HG03039 (cell line): ENCODE results near the gene SUSD3.
"Not testable (repeated sequence)": the region's sequence is repeated elsewhere in the genome, so short reads cannot be mapped to it uniquely, and the experiment has no call there.

Source experiments
- ATAC-seq: cut with Tn5 transposase; IDR thresholded peaks from one replicate; pipeline ENCODE4 v1.9.1; 2021; ENCODE audit warnings: mild to moderate bottlenecking, moderate library complexity; ENCODE audit not compliant: unreplicated experiment

Gene SUSD3

GRCh38 chr9:93058355-93059010, at the start of gene SUSD3:
Gene SUSD3, plus strand, starts transcription at chr9:93058701. Its CDS starts 42 bp downstream, at chr9:93058743.
- ATAC-seq, result peak; percentile 39

- ATAC-seq, result no peak
Observed at GRCh38 chr9:93009337-93010015, 49.0 kb upstream of the SUSD3 start.

- ATAC-seq, result no peak
Observed at GRCh38 chr9:93010056-93010455, 48.4 kb upstream of the SUSD3 start.

GRCh38 chr9:93010704-93011103, 47.8 kb upstream of the SUSD3 start:
- ATAC-seq, result no peak

GRCh38 chr9:93011114-93011513, 47.4 kb upstream of the SUSD3 start:
- no peak for ATAC-seq

GRCh38 chr9:93012963-93013855, 45.3 kb upstream of the SUSD3 start:
- ATAC-seq, result no peak

- no peak for ATAC-seq
Observed at GRCh38 chr9:93013856-93014582, 44.5 kb upstream of the SUSD3 start.

- ATAC-seq, result not testable (repeated sequence)
Observed at GRCh38 chr9:93015190-93015589, 43.3 kb upstream of the SUSD3 start.

GRCh38 chr9:93017621-93018020, 40.9 kb upstream of the SUSD3 start:
- ATAC-seq, result no peak

GRCh38 chr9:93020151-93020550, 38.4 kb upstream of the SUSD3 start:
- ATAC-seq, result no peak

GRCh38 chr9:93020771-93021670, 37.5 kb upstream of the SUSD3 start:
- no peak for ATAC-seq

GRCh38 chr9:93022066-93022465, 36.4 kb upstream of the SUSD3 start:
- ATAC-seq, result no peak

GRCh38 chr9:93022721-93023520, 35.6 kb upstream of the SUSD3 start:
- no peak for ATAC-seq

- ATAC-seq, result no peak
Observed at GRCh38 chr9:93023521-93023815, 35.0 kb upstream of the SUSD3 start.

- ATAC-seq, result no peak
Observed at GRCh38 chr9:93024646-93024910, 33.9 kb upstream of the SUSD3 start.

GRCh38 chr9:93024986-93025630, 33.4 kb upstream of the SUSD3 start:
- no peak for ATAC-seq

GRCh38 chr9:93025736-93026135, 32.8 kb upstream of the SUSD3 start:
- ATAC-seq, result no peak

GRCh38 chr9:93026640-93027039, 31.9 kb upstream of the SUSD3 start:
- no peak for ATAC-seq

GRCh38 chr9:93027750-93028149, 30.8 kb upstream of the SUSD3 start:
- no peak for ATAC-seq
